Endometrial microvascular endothelial cells (primary cell): ENCODE measurements around the gene TTF1. TPM values are rescaled to one million over a fixed set of nuclear protein-coding genes. Genes with fewer than 3 reads are reported as not detected.
"Not testable (repeated sequence)": the region's sequence is repeated elsewhere in the genome, so short reads cannot be mapped to it uniquely, and the experiment has no call there.

Experiments used
- in situ Hi-C: cut with HindIII; loops from 2 replicates; pipeline ENCODE4 v1.10.0; 2017; ENCODE audit warnings: low sequenced_read_pairs, low pct_unique_long_range_greater_than_20kb; ENCODE audit errors: inconsistent ontology term
- total RNA-seq: library from RNA; depleted of rRNA; stranded (reverse); fragments of >200 nt; gene quantifications from one replicate; pipeline ENCODE4 v1.2.3, GENCODE V29; 2015; ENCODE audit errors: inconsistent ontology term

Gene TTF1
- total RNA-seq, 1 donor from 2014 or later: 10.4 TPM

DNA sequence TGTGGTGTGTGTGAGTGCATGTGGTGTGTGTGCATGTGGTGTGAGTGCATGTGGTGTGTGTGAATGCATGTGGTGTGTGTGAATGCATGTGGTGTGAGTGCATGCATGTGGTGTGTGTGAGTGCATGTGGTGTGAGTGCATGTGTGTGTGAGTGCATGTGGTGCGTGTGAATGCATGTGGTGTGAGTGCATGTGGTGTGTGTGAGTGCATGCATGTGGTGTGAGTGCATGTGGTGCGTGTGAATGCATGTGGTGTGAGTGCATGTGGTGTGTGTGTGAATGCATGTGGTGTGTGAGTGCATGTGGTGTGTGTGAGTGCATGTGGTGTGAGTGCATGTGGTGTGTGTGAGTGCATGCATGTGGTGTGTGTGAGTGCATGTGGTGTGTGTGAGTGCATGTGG is 28.9 kb downstream of the TTF1 start:
- in situ Hi-C loops: not testable (repeated sequence)

DNA sequence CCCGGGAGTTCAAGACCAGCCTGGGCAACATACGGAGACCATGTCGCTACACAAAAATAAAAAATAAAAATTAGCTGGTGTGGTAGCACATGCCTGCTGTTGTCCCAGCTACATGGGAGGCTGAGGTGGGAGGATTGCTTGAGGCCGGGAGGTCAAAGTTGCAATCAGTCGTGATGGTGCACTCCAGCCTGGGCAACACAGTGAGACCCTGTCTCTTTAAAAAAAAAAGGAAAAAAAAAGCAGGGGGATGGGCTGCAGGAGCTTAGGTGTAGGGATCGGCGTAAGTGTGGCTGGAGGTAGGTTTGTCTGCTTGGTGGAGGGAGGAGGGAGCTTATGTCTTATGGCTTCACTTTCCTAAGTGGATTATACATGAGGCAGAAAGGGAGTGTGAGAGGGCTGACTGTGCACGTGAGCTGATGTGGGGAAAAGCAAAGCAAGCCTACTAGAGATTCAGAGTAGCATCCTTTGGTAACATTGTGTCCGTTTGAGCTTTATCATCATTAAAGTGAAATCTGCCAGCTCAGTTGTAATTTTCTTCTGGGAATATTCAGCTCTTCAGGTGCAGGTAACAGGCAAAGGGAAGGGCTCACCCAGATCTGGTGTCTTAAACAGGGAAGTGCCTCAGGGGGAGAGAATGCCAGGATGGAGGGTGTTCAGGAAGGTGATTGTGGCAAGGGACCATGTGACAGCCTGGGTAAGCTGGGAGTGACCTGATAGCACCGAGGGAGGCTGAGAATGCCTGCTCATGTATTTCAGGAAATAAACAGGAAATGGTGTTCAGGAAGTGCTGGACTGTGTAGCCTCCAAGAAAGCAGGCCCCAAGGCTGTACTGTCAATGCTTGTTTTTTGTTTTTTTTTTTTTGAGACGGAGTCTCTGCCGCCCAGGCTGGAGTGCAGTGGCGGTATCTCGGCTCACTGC is 34.2 kb downstream of the TTF1 start:
- in situ Hi-C loops: no loop called here

DNA sequence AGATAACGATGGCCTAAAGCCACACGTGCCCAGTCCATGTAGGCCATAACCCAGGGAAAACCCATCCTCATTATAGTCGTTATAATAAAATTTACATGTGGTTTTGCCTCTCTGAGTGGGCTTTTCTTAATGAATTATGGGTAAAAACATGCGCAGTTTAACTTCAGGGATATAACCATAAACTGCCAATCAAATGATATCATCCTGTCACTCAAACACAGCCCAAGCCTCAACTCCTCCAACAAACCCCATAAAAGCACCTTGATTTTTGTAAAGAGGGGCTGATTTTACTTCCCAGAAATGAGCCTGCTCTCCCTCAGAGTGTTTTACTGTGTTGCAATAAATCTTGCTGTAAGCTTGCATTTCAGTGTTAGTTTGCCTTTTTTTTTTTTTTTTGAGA is 36.0 kb downstream of the TTF1 start:
- in situ Hi-C loops: no loop called here

DNA sequence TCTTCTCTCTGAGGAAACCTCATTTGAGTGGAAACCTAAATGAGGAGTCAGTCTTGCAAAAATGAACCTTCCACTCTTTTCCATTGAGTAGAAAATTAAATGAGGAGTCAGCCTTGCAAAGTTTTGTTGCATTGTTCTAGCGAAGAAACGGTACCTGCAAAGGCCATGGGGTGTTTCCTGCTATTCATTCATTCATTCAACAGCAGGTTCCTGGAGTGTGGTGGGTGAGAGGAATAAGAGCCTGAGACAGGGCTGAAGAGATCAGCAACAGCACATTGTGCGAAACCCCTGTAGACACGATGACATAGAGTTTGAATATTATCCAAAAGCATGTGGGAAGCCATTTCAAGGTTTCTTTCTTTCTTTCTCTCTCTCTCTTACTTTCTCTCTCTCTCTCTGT is 37.2 kb downstream of the TTF1 start:
- in situ Hi-C loops: no loop called here

DNA sequence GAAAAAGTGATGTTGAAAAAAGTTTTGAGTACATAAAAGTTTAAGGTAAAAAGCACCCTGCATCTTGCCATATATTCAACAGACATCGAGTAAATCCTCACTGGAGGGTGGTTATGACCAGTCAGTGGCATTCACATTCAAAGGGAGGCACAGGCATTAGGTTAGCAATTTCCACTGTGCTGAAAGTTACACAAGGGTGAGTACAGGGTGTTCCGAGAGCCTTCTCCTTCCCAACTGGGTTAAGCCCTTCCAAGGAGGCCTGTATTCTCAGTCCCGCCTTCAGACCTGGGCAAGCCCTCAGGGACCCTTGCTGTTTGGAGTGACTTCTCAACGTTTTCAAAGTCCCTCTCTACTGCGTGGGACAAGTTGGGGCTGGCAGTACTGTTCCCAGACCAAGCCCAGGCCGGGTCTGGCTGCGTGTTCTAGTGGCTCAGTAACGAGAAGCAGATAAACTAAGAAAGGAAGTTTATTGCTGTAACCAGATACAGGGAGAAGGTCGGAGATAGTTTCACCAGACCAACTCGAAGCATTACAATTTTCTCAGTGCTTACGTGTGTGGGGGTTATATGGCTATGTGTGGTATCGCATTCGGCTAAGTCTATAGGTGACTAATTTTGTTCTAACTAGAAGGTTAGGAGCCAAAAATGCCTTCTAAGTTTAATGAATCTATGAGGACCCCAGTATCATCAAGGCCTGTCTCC is 38.9 kb downstream of the TTF1 start:
- in situ Hi-C loops: no loop called here

DNA sequence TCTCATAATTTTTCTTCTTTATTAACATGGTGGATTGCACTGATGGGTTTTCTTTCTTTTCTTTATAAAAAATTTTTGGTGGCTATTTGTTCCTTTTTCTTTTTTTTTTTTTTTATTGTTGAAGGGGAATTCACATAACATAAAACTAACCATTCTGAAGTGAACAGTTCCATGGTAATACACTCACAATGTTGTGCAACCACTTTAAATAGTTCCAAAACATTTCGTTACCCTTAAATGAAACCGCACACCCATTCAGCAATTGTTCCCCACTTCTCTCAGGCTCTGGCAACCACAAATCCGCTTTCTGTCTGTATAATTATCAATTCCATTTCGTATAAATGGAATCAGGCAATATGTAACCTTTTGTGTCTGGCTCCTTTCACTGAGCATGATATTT is 40.2 kb downstream of the TTF1 start:
- in situ Hi-C loops: no loop called here

DNA sequence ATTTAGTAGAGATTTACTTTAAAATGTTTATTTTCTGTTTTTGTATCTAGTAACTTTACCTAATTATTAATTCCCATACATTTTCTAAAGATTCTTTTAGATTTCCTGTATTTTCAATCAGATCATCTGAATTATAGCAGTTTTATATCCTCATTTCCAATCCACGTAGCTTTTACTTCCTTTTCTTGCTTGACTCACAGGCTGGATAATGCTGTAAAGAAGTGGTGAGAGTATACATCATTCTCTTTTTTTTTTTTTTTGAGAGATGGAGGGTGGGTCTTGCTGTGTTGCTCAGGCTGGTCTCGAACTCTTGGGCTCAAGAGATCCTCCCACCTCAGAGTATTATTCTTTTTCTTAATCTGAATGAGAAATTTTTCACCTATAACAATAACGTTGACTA is 40.7 kb downstream of the TTF1 start:
- in situ Hi-C loops: no loop called here

DNA sequence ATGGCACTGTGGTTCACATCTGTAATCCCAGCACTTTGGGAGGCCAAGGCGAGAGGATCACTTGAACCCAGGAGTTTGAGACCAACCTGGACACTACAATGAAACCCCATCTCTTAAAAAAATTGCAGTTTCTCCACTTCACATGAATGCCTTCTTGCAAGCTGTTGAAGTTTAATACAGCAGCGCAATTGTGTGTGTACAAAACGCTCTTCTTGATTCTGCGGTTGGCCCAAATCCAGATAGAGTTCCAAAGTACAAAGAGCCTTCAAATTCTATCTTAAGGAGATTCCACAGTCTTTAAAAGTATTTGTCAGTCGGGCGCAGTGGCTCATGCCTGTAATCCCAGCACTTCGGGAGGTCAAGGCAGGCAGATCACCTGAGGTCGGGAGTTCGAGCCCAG is 42.6 kb downstream of the TTF1 start:
- in situ Hi-C loops: no loop called here

DNA sequence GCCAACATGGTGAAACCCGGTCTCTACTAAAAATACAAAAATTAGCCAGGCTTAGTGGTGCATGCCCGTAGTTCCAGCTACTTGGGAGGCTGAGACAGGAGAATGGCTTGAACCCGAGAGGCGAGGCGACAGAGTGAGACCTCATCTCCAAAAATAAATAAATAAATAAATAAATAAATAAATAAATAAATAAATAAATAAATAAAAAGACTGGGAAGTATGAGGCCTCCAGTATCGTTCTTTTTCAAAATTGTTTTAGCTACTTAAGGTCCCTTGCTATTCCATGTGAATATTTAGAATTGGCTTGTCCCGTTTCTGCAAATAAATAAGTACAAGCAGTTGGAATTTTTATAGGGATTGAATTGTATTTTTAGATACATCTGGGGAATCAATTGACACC is 48.9 kb downstream of the TTF1 start:
- in situ Hi-C loops: no loop called here

DNA sequence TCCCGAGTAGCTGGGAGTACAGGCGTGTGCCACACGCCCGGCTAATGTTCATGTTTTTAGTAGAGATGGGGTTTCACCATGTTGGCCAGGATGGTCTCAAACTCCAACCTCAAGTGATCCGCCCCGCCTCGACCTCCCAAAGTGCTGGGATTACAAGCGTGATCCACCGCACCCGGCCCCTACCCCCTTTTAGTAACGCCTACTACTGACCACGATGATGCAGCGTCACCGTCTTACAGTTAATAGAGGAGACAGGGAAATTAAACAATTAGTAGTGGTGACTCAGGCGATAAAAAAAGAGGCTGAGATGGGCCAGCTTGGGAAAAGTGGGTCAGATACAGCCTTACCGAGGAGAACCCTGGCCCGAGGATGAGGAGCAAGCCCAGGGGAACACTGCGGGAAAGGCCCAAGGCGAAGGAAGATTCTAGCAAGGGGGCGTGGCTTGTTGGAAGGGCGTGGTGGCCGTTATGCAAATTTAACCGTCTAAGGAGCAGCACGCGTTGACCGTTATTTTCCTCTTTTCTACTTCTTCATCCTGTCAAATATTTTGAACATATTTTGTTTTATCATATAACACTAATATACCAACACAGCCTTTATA is 50.2 kb downstream of the TTF1 start:
- in situ Hi-C loops: no loop called here

DNA sequence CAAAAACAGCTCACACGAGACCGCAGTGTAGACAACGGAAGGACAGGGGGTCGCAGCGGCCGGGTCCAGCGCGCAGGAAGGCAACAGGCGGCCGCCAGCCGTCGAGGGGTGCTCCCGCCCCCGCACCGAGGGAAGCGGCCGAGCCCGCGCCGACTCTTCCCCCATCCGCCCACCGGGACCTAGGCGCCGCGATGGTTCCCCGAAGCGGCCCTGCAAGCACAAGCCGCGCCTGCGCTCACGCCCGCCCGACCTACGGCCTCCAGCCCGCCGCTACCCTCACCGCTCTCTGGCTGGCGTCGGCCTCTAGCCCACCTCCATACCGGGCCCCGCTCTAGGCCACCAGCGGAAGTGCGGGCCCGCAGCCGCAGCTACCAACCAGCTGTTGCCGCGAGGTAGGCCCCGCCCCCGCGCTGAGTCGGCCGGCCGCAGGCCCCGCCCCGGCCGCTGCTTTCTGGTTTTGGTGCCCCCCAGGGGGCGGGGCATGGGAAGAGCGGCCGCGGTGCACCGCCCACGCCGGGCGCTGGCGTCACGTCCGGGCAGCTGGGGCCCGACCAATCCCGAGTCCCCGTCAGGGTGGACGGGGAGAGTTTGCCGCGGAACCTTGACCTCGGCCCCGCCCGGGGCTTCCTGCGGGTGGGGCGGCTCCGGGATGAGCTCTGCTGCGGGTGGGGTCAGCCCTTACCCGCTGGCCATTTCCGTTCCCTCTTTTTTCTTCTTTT is 51.8 kb downstream of the TTF1 start, which contains the start of gene SETX:
TSS of gene SETX (minus strand) at position 350 of the 719 bp plus-strand sequence. CDS start 5,558 bp downstream, outside the sequence.
- in situ Hi-C loops: no loop called here

DNA sequence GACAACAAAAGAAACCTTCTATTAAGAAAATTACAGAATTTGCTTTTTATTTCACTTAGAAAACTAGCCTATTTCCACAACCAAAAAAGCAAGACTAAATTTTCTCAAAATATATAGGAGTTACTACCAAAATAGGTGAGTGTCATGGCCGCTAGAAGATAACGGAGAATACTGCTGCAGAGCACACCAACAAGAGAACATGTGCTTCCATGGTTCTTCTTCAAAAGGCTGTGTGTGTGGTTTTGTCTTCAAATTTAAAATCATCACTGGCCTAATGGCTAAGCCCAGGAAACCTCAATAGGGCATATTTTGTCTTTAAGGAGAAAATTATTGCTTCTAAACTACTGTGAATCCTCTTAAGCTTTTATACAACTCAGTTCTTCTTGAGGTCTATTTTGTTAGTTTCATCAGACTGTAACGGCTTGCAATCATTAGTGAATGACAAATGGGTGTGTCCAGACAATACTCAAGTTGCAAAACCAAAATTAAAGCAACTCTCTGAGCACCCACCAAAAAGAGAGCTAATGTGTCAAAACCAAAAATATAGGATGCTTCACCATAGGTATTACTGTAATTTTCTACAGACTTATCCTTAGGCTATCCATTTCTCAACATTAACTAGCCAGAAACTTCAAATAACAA is 55.1 kb downstream of the TTF1 start:
- in situ Hi-C loops: no loop called here

DNA sequence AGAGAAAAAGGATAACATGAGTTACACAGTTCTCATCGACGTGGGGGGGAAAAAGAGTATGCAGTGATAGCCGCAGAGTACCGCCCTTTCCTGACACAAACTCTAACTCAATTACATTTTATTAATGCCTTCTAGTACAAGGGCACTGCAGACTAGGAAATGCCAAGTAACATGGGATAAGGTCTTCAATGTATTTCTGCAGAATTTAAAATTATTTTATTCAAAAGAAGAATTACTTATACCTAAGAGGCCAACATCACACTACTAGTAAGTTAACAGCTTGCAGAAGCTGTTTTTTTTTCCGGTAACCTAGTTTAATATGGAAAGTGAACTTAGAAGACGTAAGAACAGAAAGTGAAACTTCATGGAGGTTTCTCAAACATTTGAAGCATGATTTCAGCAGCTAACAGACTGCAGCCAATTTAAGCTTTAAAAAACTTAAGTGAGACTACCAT is 55.8 kb downstream of the TTF1 start:
- in situ Hi-C loops: no loop called here

DNA sequence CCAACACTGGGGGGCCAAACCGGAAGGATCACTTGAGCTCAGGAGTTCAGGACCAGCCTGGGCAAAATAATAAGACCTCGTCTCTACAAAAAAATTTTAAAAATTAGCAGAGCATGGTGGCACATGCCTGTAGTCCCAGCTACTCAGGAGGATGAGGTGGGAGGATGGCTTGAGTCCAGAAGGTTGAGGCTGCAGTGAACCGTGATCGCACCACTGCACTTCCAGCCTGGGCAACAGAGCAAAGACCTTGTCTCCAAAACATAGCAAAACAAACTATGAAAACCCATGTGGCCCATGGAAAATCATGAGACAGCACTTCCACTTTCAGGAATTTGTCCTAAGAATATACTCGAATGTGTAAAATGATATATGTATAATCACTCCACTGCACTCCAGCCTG is 58.0 kb downstream of the TTF1 start:
- in situ Hi-C loops: no loop called here

DNA sequence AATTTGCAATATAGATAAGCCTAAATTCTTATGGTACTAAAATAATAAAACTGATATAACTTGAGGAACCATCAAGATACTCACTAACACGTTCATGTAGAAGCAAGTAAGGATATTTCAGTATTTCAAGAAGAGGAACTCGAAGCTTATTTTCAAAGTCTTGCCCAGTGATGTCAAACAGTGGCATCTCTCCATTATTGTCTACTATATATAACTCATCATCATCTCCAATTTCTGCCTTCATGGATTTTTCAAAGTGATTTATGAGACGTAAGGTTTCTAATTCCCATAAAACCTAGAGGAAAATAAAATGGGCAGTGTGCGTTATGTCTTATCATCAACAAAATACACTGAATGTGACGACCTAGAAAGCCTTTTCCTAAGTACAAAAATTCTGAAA is 60.5 kb downstream of the TTF1 start:
- in situ Hi-C loops: no loop called here

DNA sequence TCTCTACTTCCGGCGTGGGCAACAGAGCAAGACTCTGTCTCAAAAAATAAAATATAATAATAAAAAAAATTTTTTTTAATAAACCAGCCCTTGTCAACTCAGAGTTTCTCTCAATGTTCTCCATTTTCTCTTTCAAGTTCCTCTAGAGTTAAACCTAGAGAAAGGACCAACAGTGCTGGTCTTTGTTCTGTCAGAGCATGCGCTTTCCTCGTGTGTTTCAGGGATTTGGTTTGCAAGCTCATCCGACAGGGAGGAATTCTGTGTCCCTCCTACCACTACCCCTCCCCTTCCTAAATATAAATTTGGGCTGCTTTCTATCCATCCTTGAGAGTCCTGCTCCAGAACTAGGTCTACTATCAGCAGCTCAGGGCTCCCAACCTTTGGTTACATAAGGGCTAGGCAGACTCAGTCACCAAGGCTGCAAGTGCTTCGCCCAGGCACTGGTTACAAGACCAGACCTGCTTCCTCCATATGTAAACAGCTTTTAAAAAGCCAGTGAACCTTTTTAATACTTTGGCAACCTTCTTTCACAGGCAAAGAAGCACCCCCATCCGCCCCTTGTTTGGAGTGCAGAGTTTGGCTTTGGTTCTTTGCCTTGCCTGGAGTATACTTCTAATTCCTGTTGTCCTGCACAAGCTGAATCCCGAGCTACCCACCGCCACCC is 65.3 kb downstream of the TTF1 start:
- in situ Hi-C loops: no loop called here

DNA sequence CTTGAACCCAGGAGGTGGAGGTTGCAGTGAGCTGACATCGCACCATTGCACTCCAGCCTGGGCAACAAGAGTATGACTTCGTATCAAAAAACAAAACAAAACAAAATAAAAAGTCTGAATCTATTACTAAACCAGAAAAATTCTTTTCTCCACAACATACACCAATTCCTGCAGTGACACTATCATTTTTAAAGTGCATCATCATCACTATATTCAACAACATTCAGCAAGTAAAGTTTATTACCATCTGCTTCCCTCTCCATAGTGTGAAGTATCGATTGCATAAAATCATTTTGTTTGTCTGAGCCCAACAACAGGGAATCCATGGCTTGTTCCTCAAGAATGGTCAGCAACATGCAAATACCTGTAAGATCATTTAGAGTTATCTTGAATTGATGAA is 72.3 kb downstream of the TTF1 start:
- in situ Hi-C loops: no loop called here

DNA sequence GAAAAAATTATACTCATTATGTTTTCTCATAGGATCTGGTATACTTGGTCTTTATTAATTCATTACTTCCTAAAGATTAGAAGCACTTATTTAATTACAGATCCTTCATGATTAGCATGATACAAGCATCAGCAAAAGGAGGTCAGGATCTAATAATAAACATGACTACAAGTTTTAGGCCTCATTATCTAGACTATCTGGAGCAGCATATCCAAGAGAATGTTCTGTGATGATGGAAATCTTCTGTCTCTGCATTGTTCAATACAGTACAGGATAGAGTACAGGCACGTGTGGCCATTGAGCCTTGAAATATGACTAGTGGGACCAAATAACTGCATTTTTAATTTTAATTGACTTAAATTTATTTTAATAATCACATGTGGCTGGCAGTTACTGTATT is 73.1 kb downstream of the TTF1 start:
- in situ Hi-C loops: no loop called here
